Measurements from ENCODE around the gene SPATS2L. TPM values are rescaled to one million over a fixed set of nuclear protein-coding genes. Genes with fewer than 3 reads are reported as not detected.

SPATS2L gene
- total RNA-seq, 3 donors from 2014 or later = 61.3 to 67.5 (median 64.5) TPM

GRCh38 chr2:200483729-200484198, 177.3 kb downstream of the SPATS2L start:
- intact Hi-C loops (cut with DNase I; ENCODE audit: low total_unique reads) = no loop called here
- no peak for DNase-seq (ENCODE audit: low spot score in 2 of 2)

GRCh38 chr2:200484934-200485333, 178.4 kb downstream of the SPATS2L start:
- H3K4me1 ChIP-seq = no peaks in the 10 kb centered on the region
- peaks cover under 1% of the 10 kb centered on the region for H3K36me3 ChIP-seq
- no peak overlapping the region for H3K27ac ChIP-seq
- no peaks in the 10 kb centered on the region for H3K9me3 ChIP-seq
- intact Hi-C loops (cut with DNase I; ENCODE audit: low total_unique reads) = no loop called here
- TF ChIP-seq CTCF (IDR thresholded peaks at IDR 0.05) = no peak
- TF ChIP-seq POLR2AphosphoS5 (IDR thresholded peaks at IDR 0.05) = no peak
- TF ChIP-seq POLR2A (IDR thresholded peaks at IDR 0.05) = no peak
- no peak overlapping the region for H3K4me3 ChIP-seq
- H3K27me3 ChIP-seq = no peaks in the 10 kb centered on the region
- DNase-seq (ENCODE audit: low spot score in 2 of 2) = no peak

More at GRCh38 chr2:200483729-200484198, 177.3 kb downstream of the SPATS2L start:
- TF ChIP-seq POLR2A (IDR thresholded peaks at IDR 0.05) (no peak), POLR2AphosphoS5 (IDR thresholded peaks at IDR 0.05) (no peak), CTCF (IDR thresholded peaks at IDR 0.05) (no peak)
- Histone ChIP-seq H3K4me1 (no peaks in the 10 kb centered on the region), H3K9me3 (no peaks in the 10 kb centered on the region), H3K27me3 (no peaks in the 10 kb centered on the region), H3K27ac (no peak overlapping the region), H3K4me3 (no peak overlapping the region), H3K36me3 (no peaks in the 10 kb centered on the region)

DNA sequence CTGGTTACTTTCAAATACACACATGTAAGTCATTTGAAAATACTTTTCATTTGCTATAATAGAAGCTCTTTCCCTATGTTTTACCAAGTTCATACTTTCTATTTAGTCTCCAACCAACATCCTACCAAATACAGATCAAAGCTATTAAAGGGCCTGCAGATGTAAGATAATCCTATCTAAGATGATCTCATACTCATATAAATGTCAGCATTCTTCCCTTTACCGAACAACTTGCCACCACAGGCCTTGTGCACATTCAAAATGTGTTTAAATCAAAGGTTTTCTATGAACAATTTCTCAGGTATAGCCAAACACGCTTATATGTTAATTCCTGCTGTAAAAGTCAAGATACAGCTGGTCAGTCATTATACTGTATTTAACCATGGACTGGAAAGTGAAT, 180.0 kb downstream of the SPATS2L start:
- intact Hi-C loops (cut with DNase I; ENCODE audit: low total_unique reads) = no loop called here
- Histone ChIP-seq H3K4me1 (no peaks in the 10 kb centered on the region), H3K9me3 (no peaks in the 10 kb centered on the region), H3K27ac (no peak overlapping the region), H3K4me3 (no peak overlapping the region), H3K36me3 (peaks cover 5% of the 10 kb centered on the region), H3K27me3 (no peaks in the 10 kb centered on the region)
- DNase-seq (ENCODE audit: low spot score in 2 of 2) = no peak
- TF ChIP-seq POLR2AphosphoS5 (IDR thresholded peaks at IDR 0.05) = no peak
- TF ChIP-seq POLR2A (IDR thresholded peaks at IDR 0.05) = no peak
- no peak for TF ChIP-seq CTCF (IDR thresholded peaks at IDR 0.05)

DNA sequence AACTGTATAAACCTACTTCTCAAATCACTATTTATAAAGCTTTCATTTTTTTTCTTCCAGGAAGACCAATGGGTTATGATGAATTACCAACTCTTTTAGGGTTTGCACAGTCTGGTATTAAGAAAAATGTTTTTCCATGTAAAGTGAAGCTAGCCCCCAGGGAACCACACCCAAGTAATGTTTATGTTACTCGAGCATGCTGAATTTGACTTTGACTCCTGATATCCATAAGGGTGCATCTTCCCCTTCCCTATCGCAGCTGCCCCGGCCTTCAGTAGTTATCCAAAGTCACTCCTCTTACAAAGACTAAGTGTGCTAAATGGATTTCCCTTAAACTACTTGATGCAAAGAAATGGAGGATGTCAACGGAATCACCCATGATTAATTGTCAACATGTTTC, 181.7 kb downstream of the SPATS2L start:
- H3K36me3 ChIP-seq = peaks cover 9% of the 10 kb centered on the region
- no peak for DNase-seq (ENCODE audit: low spot score in 2 of 2)
- H3K27ac ChIP-seq = no peak overlapping the region
- H3K4me3 ChIP-seq = no peak overlapping the region
- TF ChIP-seq POLR2AphosphoS5 (IDR thresholded peaks at IDR 0.05) (no peak), POLR2A (IDR thresholded peaks at IDR 0.05) (no peak), CTCF (IDR thresholded peaks at IDR 0.05) (no peak)
- H3K9me3 ChIP-seq = no peaks in the 10 kb centered on the region
- H3K27me3 ChIP-seq = no peaks in the 10 kb centered on the region
- no peaks in the 10 kb centered on the region for H3K4me1 ChIP-seq
- intact Hi-C loops (cut with DNase I; ENCODE audit: low total_unique reads) = no loop called here

GRCh38 chr2:200490001-200490400, 183.5 kb downstream of the SPATS2L start:
- H3K4me3 ChIP-seq = no peak overlapping the region
- no peak overlapping the region for H3K27ac ChIP-seq
- no peaks in the 10 kb centered on the region for H3K9me3 ChIP-seq
- DNase-seq (ENCODE audit: low spot score in 2 of 2) = no peak
- no peaks in the 10 kb centered on the region for H3K4me1 ChIP-seq
- intact Hi-C loops (cut with DNase I; ENCODE audit: low total_unique reads) = no loop called here
- peaks cover 9% of the 10 kb centered on the region for H3K36me3 ChIP-seq
- TF ChIP-seq CTCF (IDR thresholded peaks at IDR 0.05) = no peak
- TF ChIP-seq POLR2AphosphoS5 (IDR thresholded peaks at IDR 0.05) = no peak
- TF ChIP-seq POLR2A (IDR thresholded peaks at IDR 0.05) = no peak
- no peaks in the 10 kb centered on the region for H3K27me3 ChIP-seq

Data from breast epithelium (tissue), 4 donors.